ENCODE data around the gene CMSS1.

- TF ChIP-seq CTCF (conservative IDR thresholded peaks at IDR 0.05; ENCODE audit: low read length) = no peak
- no peak for TF ChIP-seq EZH2phosphoT487 (IDR thresholded peaks at IDR 0.05; ENCODE audit: borderline replicate concordance)
Measured at GRCh38 chr3:100002599-100003350, 185.1 kb downstream of the CMSS1 start.

All from Loucy (cell line).